ENCODE measurements around the gene RBM20. TPM values are rescaled to one million over a fixed set of nuclear protein-coding genes. Genes with fewer than 3 reads are reported as not detected.
A peak's percentile ranks its signal among the peaks of the same experiment; 100 is the strongest.

Gene RBM20
- total and polyA plus RNA-seq, 10 of the 15 experiments (the other 5 are each of a cell fraction or from before 2014, with no cell fraction given): 0.04 to 0.26 (median 0.15) TPM

DNA sequence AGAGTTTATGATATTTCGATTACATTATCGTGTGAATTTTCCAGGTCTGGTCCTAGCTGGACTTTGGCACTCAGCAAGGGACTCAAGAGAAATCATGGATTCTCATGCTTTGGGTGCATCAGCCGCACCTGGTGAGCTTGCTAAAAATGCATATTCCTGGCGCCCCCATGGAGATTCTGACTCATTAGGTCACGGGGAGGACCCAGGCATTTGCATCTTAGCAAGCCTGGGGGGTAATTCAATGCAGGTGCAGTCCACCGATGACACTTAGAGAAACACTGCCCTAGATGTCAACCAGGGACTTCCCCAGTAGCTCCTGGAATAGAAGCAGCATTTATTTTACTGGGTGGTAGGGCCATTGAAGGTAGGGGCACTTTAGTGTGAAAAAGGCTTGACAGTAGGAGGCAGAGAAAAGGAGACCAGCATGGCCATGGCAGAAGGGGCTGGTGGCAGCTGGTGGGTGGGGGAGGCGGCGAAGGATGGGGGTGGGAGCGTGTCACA is 197.7 kb downstream of the RBM20 start (continued):
- TF ChIP-seq, protein P1, sequence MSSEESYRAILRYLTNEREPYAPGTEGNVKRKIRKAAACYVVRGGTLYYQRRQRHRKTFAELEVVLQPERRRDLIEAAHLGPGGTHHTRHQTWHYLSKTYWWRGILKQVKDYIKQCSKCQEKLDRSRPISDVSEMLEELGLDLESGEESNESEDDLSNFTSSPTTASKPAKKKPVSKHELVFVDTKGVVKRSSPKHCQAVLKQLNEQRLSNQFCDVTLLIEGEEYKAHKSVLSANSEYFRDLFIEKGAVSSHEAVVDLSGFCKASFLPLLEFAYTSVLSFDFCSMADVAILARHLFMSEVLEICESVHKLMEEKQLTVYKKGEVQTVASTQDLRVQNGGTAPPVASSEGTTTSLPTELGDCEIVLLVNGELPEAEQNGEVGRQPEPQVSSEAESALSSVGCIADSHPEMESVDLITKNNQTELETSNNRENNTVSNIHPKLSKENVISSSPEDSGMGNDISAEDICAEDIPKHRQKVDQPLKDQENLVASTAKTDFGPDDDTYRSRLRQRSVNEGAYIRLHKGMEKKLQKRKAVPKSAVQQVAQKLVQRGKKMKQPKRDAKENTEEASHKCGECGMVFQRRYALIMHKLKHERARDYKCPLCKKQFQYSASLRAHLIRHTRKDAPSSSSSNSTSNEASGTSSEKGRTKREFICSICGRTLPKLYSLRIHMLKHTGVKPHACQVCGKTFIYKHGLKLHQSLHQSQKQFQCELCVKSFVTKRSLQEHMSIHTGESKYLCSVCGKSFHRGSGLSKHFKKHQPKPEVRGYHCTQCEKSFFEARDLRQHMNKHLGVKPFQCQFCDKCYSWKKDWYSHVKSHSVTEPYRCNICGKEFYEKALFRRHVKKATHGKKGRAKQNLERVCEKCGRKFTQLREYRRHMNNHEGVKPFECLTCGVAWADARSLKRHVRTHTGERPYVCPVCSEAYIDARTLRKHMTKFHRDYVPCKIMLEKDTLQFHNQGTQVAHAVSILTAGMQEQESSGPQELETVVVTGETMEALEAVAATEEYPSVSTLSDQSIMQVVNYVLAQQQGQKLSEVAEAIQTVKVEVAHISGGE (CRISPR knock-in tag; IDR thresholded peaks at IDR 0.05): no peak
- TF ChIP-seq NBN (IDR thresholded peaks at IDR 0.05) (peak; percentile 73; the same call in 1 of the 2 replicates), CBX3 (IDR thresholded peaks at IDR 0.05; ENCODE audit: borderline replicate concordance, low read depth) (no peak), NR2C1 (IDR thresholded peaks at IDR 0.05) (no peak), RELA (IDR thresholded peaks at IDR 0.05; ENCODE audit: borderline replicate concordance, partially characterized antibody) (peak; percentile 92), ATF7 (IDR thresholded peaks at IDR 0.05; ENCODE audit: low read depth) (peak; percentile 92), POLR2A (IDR thresholded peaks at IDR 0.05; ENCODE audit: low read depth, low read length) (no peak; the same call in 1 of the 2 replicates), SIX5 (IDR thresholded peaks at IDR 0.05; ENCODE audit: low read depth, low read length, severe bottlenecking) (no peak), NRF1 (conservative IDR thresholded peaks at IDR 0.05; ENCODE audit: low read depth, low read length) (no peak), BRCA1 (IDR thresholded peaks at IDR 0.05; ENCODE audit: low read depth, low read length) (no peak)
- TF ChIP-seq, protein P2, sequence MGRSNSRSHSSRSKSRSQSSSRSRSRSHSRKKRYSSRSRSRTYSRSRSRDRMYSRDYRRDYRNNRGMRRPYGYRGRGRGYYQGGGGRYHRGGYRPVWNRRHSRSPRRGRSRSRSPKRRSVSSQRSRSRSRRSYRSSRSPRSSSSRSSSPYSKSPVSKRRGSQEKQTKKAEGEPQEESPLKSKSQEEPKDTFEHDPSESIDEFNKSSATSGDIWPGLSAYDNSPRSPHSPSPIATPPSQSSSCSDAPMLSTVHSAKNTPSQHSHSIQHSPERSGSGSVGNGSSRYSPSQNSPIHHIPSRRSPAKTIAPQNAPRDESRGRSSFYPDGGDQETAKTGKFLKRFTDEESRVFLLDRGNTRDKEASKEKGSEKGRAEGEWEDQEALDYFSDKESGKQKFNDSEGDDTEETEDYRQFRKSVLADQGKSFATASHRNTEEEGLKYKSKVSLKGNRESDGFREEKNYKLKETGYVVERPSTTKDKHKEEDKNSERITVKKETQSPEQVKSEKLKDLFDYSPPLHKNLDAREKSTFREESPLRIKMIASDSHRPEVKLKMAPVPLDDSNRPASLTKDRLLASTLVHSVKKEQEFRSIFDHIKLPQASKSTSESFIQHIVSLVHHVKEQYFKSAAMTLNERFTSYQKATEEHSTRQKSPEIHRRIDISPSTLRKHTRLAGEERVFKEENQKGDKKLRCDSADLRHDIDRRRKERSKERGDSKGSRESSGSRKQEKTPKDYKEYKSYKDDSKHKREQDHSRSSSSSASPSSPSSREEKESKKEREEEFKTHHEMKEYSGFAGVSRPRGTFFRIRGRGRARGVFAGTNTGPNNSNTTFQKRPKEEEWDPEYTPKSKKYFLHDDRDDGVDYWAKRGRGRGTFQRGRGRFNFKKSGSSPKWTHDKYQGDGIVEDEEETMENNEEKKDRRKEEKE (IDR thresholded peaks at IDR 0.05): no peak
- TF ChIP-seq, protein P3, sequence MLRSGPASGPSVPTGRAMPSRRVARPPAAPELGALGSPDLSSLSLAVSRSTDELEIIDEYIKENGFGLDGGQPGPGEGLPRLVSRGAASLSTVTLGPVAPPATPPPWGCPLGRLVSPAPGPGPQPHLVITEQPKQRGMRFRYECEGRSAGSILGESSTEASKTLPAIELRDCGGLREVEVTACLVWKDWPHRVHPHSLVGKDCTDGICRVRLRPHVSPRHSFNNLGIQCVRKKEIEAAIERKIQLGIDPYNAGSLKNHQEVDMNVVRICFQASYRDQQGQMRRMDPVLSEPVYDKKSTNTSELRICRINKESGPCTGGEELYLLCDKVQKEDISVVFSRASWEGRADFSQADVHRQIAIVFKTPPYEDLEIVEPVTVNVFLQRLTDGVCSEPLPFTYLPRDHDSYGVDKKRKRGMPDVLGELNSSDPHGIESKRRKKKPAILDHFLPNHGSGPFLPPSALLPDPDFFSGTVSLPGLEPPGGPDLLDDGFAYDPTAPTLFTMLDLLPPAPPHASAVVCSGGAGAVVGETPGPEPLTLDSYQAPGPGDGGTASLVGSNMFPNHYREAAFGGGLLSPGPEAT (IDR thresholded peaks at IDR 0.05; ENCODE audit: low read depth): peak; percentile 79
- TF ChIP-seq, protein P4, sequence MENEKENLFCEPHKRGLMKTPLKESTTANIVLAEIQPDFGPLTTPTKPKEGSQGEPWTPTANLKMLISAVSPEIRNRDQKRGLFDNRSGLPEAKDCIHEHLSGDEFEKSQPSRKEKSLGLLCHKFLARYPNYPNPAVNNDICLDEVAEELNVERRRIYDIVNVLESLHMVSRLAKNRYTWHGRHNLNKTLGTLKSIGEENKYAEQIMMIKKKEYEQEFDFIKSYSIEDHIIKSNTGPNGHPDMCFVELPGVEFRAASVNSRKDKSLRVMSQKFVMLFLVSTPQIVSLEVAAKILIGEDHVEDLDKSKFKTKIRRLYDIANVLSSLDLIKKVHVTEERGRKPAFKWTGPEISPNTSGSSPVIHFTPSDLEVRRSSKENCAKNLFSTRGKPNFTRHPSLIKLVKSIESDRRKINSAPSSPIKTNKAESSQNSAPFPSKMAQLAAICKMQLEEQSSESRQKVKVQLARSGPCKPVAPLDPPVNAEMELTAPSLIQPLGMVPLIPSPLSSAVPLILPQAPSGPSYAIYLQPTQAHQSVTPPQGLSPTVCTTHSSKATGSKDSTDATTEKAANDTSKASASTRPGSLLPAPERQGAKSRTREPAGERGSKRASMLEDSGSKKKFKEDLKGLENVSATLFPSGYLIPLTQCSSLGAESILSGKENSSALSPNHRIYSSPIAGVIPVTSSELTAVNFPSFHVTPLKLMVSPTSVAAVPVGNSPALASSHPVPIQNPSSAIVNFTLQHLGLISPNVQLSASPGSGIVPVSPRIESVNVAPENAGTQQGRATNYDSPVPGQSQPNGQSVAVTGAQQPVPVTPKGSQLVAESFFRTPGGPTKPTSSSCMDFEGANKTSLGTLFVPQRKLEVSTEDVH (IDR thresholded peaks at IDR 0.05; ENCODE audit: low read depth, partially characterized antibody): no peak

Data from GM12878 (cell line).